Testis (tissue), 3 donors: ENCODE results near the gene TBC1D16. TPM values are rescaled to one million over a fixed set of nuclear protein-coding genes. Genes with fewer than 3 reads are reported as not detected.

Experiments used
- DNase-seq: peaks from one replicate; pipeline ENCODE4 v3.0.0-alpha.2; 2019
- H3K27ac ChIP-seq, 2 donors: fragments of 200-600 bp; sonication (generic); one replicate each; pipeline ENCODE4 v1.5.1; 2019
- H3K27me3 ChIP-seq: fragments of 200-600 bp; sonication (generic); one replicate; pipeline ENCODE4 v1.5.1; 2019
- H3K36me3 ChIP-seq: fragments of 200-600 bp; sonication (generic); one replicate; pipeline ENCODE4 v1.5.1; 2017; ENCODE audit warnings: low read depth; ENCODE audit errors: missing control alignments
- H3K4me1 ChIP-seq: fragments of 200-600 bp; sonication (generic); one replicate; pipeline ENCODE4 v1.5.1; 2019
- H3K4me3 ChIP-seq, 2 donors: fragments of 200-600 bp; sonication (generic); one replicate each; pipeline ENCODE4 v1.5.1; 2017 to 2019
- H3K9me3 ChIP-seq: fragments of 200-600 bp; sonication (generic); one replicate; pipeline ENCODE4 v1.5.1; 2017
- CTCF ChIP-seq, 3 experiments: fragments of 450-650 bp in 2 of 3; fragments of 200-600 bp in 1 of 3; sonication (generic) in 1 of 3; IDR thresholded peaks; one replicate each; pipeline ENCODE4 v1.5.1; 2016 to 2019; ENCODE audit warnings: antibody characterized with exemption in 3 of 3, mild to moderate bottlenecking in 2 of 3, moderate library complexity in 1 of 3
- POLR2A ChIP-seq: fragments of 450-650 bp; IDR thresholded peaks from one replicate; pipeline ENCODE4 v1.6.1; 2017; ENCODE audit warnings: antibody characterized with exemption, mild to moderate bottlenecking, moderate library complexity
- WGBS, 2 donors: methylation state at CpG; one replicate each; pipeline ENCODE4 v1.1.5; 2018; 5-methylcytosine and 5-hydroxymethylcytosine counted together
- intact Hi-C: fragments of 100-400 bp; cut with DNase I; formaldehyde crosslinking; loops from one replicate; pipeline ENCODE4 v1.15.1; 2023; ENCODE audit warnings: low total_unique reads
- polyA plus RNA-seq: library from polyadenylated mRNA; stranded (reverse); fragments of 350-450 nt; fragmentation: Illumina TruSeq; extraction: RNeasy Lipid Tissue Mini Kit (QIAGEN cat#74804); gene quantifications from one replicate; pipeline ENCODE4 v1.2.3, GENCODE V29; 2014; ENCODE audit warnings: low read depth, low replicate concordance; ENCODE audit not compliant: insufficient read depth
- total RNA-seq, 2 donors: library from RNA; depleted of rRNA; stranded (reverse); fragments of >200 nt; gene quantifications; one replicate each; pipeline ENCODE4 v1.2.3, GENCODE V29; 2016

TBC1D16 gene
- total and polyA plus RNA-seq, 3 donors from 2014 or later, result 11.0 to 16.0 (median 11.7) TPM

- H3K27ac ChIP-seq, result peak overlapping the region; percentile 69 to 84
- intact Hi-C loops, result no loop called here
Measured at GRCh38 chr17:79987935-79988184, 47.8 kb downstream of the TBC1D16 start.

GRCh38 chr17:79987187-79987934, 48.3 kb downstream of the TBC1D16 start:
- Histone ChIP-seq H3K4me1 (peaks cover 44% of the 10 kb centered on the region), H3K4me3 (no peak overlapping the region), H3K27me3 (no peaks in the 10 kb centered on the region), H3K36me3 (no peaks in the 10 kb centered on the region), H3K27ac (peak overlapping the region; percentile 69 to 84), H3K9me3 (no peaks in the 10 kb centered on the region)
- intact Hi-C loops, result no loop called here
- WGBS, 2 donors, result 60 to 68% methylated on average over 18 of the region's 18 CpGs
- TF ChIP-seq POLR2A (no peak), CTCF (IDR thresholded peaks at IDR 0.05) (no peak)
- DNase-seq, result no peak

More at GRCh38 chr17:79987935-79988184, 47.8 kb downstream of the TBC1D16 start:
- H3K4me3 ChIP-seq, result no peak overlapping the region
- H3K4me1 ChIP-seq, result peaks cover 49% of the 10 kb centered on the region
- H3K36me3 ChIP-seq, result no peaks in the 10 kb centered on the region
- no peaks in the 10 kb centered on the region for H3K9me3 ChIP-seq
- no peak for DNase-seq
- no peaks in the 10 kb centered on the region for H3K27me3 ChIP-seq
- TF ChIP-seq POLR2A (no peak), CTCF (IDR thresholded peaks at IDR 0.05) (no peak)
- 42 to 56% methylated on average over 7 of the region's 7 CpGs for WGBS, 2 donors

- peaks cover 39% of the 10 kb centered on the region for H3K4me1 ChIP-seq
- no peaks in the 10 kb centered on the region for H3K27me3 ChIP-seq
- TF ChIP-seq CTCF (IDR thresholded peaks at IDR 0.05), result no peak
- no peak for TF ChIP-seq POLR2A
- peak overlapping the region; percentile 22 to 84 for H3K27ac ChIP-seq
- H3K4me3 ChIP-seq, result no peak overlapping the region
- no peaks in the 10 kb centered on the region for H3K9me3 ChIP-seq
- H3K36me3 ChIP-seq, result no peaks in the 10 kb centered on the region
- intact Hi-C loops, result no loop called here
- 31 to 72% methylated on average over 8 to 29 of the region's 29 CpGs for WGBS, 2 donors
- DNase-seq, result peak; percentile 89
Measured at GRCh38 chr17:79986411-79987186, 49.1 kb downstream of the TBC1D16 start.

- TF ChIP-seq POLR2A (no peak), CTCF (IDR thresholded peaks at IDR 0.05) (no peak)
- H3K9me3 ChIP-seq, result no peaks in the 10 kb centered on the region
- H3K27me3 ChIP-seq, result no peaks in the 10 kb centered on the region
- intact Hi-C loops, result no loop called here
- 79 to 87% methylated on average over 15 of the region's 15 CpGs for WGBS, 2 donors
- H3K4me3 ChIP-seq, result no peak overlapping the region
- H3K27ac ChIP-seq, result no peak overlapping the region
- peaks cover 36% of the 10 kb centered on the region for H3K4me1 ChIP-seq
- H3K36me3 ChIP-seq, result no peaks in the 10 kb centered on the region
- DNase-seq, result no peak
Measured at GRCh38 chr17:79985943-79986391, 49.7 kb downstream of the TBC1D16 start.
